Sigmoid colon (tissue), 4 donors: ENCODE measurements around the gene NCAPD3.

Experiments
- POLR2A ChIP-seq, 2 donors: fragments of 450-650 bp; IDR thresholded peaks; one replicate each; pipeline ENCODE4 v1.6.1; 2016; ENCODE audit warnings: antibody characterized with exemption in 2 of 2, mild to moderate bottlenecking in 2 of 2, moderate library complexity in 2 of 2
- POLR2AphosphoS5 ChIP-seq, 4 donors: sonication (generic); formaldehyde crosslinking; IDR thresholded peaks; one replicate each; pipeline ENCODE4 v1.6.1; 2017; ENCODE audit warnings: antibody characterized with exemption in 4 of 4
- TF ChIP-seq, protein P1 (sequence below), 4 experiments: fragments of 450-650 bp in 3 of 4; fragments of 200-600 bp in 1 of 4; IDR thresholded peaks; one replicate each; pipeline ENCODE4 v1.5.1; 2016 to 2019; ENCODE audit warnings: antibody characterized with exemption in 4 of 4, mild to moderate bottlenecking in 3 of 4, moderate library complexity in 2 of 4

DNA sequence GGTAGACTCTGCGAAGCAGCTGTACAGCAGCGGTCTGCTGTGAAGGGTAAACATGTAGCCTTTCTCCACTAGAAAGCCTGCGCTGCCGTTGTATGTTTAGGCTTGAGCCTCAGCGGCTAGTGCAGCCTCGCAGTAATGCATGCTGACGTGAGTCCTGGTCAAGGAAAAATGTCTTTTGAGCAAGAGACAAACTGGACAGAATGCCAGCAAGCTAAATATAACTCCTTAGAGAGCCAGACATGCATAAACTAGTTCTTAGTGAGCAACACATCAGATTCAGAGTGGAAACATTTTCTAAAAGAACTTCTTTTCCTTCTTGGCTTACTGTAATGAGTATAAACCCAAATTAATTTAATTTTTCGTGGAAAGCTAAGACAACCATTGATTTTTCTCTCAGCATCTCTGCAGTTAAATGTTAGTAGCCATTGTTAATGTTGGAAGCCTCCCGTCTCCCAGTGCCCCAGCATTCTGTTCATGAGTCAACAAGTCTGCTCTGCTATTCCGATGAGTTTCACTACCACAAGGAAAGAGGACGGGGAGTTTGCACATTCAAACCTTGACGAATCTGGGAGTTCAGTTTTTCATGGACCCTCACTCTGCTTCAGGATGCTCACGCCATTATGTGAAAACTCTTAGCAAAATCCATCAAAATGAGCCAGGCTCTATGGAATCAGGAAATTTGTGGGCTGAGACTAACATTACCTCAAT, 103.5 kb downstream of the NCAPD3 start:
- TF ChIP-seq POLR2A (IDR thresholded peaks at IDR 0.05) (peak in 1 of 2 donors; percentile 37), POLR2AphosphoS5 (IDR thresholded peaks at IDR 0.05) (peak; percentile 71 to 86 (median 80))
- TF ChIP-seq, protein P1, sequence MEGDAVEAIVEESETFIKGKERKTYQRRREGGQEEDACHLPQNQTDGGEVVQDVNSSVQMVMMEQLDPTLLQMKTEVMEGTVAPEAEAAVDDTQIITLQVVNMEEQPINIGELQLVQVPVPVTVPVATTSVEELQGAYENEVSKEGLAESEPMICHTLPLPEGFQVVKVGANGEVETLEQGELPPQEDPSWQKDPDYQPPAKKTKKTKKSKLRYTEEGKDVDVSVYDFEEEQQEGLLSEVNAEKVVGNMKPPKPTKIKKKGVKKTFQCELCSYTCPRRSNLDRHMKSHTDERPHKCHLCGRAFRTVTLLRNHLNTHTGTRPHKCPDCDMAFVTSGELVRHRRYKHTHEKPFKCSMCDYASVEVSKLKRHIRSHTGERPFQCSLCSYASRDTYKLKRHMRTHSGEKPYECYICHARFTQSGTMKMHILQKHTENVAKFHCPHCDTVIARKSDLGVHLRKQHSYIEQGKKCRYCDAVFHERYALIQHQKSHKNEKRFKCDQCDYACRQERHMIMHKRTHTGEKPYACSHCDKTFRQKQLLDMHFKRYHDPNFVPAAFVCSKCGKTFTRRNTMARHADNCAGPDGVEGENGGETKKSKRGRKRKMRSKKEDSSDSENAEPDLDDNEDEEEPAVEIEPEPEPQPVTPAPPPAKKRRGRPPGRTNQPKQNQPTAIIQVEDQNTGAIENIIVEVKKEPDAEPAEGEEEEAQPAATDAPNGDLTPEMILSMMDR (IDR thresholded peaks at IDR 0.05) = no peak
